ENCODE results near the gene FREM1. TPM values are rescaled to one million over a fixed set of nuclear protein-coding genes. Genes with fewer than 3 reads are reported as not detected.

Gene FREM1
- total RNA-seq, 1 donor from 2014 or later = 2.2 TPM

DNA sequence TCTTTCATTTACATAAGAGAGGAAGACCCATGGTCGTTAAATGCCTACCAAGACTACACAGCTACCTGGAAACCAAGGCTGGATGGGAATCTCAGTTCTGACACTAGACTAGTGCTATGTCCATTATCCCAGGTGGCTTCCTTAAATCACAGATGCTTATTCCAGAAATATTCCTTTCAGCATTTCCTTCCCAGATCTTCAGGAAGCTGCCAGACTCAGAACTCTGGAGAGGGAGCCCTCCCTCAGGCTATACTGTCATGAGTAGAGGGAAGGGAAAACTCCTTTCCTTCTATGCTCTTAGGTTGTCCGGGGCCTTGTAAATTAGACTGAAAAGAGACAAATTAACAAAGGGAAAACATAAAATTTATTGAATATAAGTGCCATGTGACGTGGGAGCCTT is 20.8 kb downstream of the FREM1 start:
- peaks cover 7% of the 10 kb centered on the region for H3K4me1 Mint-ChIP-seq (ENCODE audit: unreplicated experiment)
- H3K9me3 Mint-ChIP-seq (ENCODE audit: unreplicated experiment) = no peaks in the 10 kb centered on the region
- DNase-seq (ENCODE audit: extremely low spot score, unreplicated experiment) = no peak
- H3K36me3 Mint-ChIP-seq (ENCODE audit: unreplicated experiment) = no peaks in the 10 kb centered on the region
- H3K27ac Mint-ChIP-seq (ENCODE audit: unreplicated experiment) = no peak overlapping the region
- TF ChIP-seq CTCF (IDR thresholded peaks at IDR 0.05) = no peak
- no peak overlapping the region for H3K4me3 Mint-ChIP-seq (ENCODE audit: unreplicated experiment)
- peaks cover 6% of the 10 kb centered on the region for H3K27me3 Mint-ChIP-seq (ENCODE audit: unreplicated experiment)

- no peaks in the 10 kb centered on the region for H3K36me3 Mint-ChIP-seq (ENCODE audit: unreplicated experiment)
- H3K27me3 Mint-ChIP-seq (ENCODE audit: unreplicated experiment) = peaks cover 6% of the 10 kb centered on the region
- no peaks in the 10 kb centered on the region for H3K9me3 Mint-ChIP-seq (ENCODE audit: unreplicated experiment)
- TF ChIP-seq CTCF (IDR thresholded peaks at IDR 0.05) = peak; percentile 31
- no peak overlapping the region for H3K27ac Mint-ChIP-seq (ENCODE audit: unreplicated experiment)
- no peak overlapping the region for H3K4me3 Mint-ChIP-seq (ENCODE audit: unreplicated experiment)
- no peak for DNase-seq (ENCODE audit: extremely low spot score, unreplicated experiment)
- peaks cover 7% of the 10 kb centered on the region for H3K4me1 Mint-ChIP-seq (ENCODE audit: unreplicated experiment)
These were observed 21.4 kb downstream of the FREM1 start for GRCh38 chr9:14888875-14889274.

GRCh38 chr9:14888272-14888671 is 22.0 kb downstream of the FREM1 start:
- DNase-seq (ENCODE audit: extremely low spot score, unreplicated experiment) = no peak
- no peaks in the 10 kb centered on the region for H3K9me3 Mint-ChIP-seq (ENCODE audit: unreplicated experiment)
- no peak overlapping the region for H3K27ac Mint-ChIP-seq (ENCODE audit: unreplicated experiment)
- H3K4me3 Mint-ChIP-seq (ENCODE audit: unreplicated experiment) = no peak overlapping the region
- peaks cover 6% of the 10 kb centered on the region for H3K27me3 Mint-ChIP-seq (ENCODE audit: unreplicated experiment)
- peaks cover 7% of the 10 kb centered on the region for H3K4me1 Mint-ChIP-seq (ENCODE audit: unreplicated experiment)
- no peaks in the 10 kb centered on the region for H3K36me3 Mint-ChIP-seq (ENCODE audit: unreplicated experiment)
- no peak for TF ChIP-seq CTCF (IDR thresholded peaks at IDR 0.05)

DNA sequence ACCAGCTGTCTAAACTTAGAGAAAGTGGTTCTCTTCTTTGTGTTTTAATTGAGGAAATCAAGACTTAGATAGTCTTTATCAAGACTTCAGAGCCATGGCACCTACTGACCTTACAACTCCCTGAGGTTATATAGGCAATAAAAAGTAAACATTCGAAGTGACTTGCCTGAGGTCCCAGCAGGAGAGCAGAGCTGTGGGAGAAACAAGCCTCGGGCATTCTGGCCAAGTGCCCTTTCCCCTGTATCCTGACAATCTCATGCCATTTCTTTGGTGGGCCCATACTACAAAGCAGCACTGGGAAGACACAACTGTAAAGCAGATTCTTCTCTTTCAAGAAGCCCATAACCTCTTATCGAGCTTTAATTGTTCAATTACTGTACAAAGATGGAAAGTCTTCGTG is 23.1 kb downstream of the FREM1 start:
- no peak for TF ChIP-seq CTCF (IDR thresholded peaks at IDR 0.05)
- DNase-seq (ENCODE audit: extremely low spot score, unreplicated experiment) = no peak
- H3K4me3 Mint-ChIP-seq (ENCODE audit: unreplicated experiment) = no peak overlapping the region
- H3K27me3 Mint-ChIP-seq (ENCODE audit: unreplicated experiment) = peaks cover 4% of the 10 kb centered on the region
- peaks cover 7% of the 10 kb centered on the region for H3K4me1 Mint-ChIP-seq (ENCODE audit: unreplicated experiment)
- peak overlapping the region; percentile 46 for H3K27ac Mint-ChIP-seq (ENCODE audit: unreplicated experiment)
- H3K9me3 Mint-ChIP-seq (ENCODE audit: unreplicated experiment) = no peaks in the 10 kb centered on the region
- H3K36me3 Mint-ChIP-seq (ENCODE audit: unreplicated experiment) = no peaks in the 10 kb centered on the region

DNA sequence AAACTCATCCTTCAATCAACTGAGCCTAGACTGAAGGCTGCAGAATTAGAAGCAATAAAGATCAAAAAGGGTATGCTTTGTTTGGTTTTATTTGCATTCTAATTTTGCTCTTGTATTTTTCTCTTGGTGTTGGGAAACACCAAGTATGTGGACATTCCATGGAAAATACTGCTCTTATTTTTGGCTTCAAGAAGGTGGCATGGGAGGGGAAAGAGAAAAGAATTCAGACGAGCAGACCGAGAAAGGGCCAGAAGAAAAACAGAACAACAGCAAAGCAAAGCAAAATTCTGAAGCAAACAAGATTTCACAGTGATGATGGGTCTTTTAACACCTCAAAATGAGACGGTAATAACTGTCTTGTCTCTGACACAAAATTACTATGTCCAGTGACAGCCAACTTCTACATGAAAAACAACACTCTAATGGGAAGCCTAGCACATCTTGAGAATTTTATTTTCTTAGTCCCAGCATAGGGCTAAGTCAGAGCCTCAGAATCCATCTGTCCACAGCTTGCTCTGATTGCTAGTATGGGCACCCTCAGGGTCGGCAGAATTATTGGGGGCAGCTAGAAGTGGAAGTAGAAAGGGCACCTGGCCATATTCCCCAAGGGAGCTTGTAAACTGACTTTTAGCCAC is 26.8 kb downstream of the FREM1 start:
- peaks cover 8% of the 10 kb centered on the region for H3K27me3 Mint-ChIP-seq (ENCODE audit: unreplicated experiment)
- peaks cover 7% of the 10 kb centered on the region for H3K4me1 Mint-ChIP-seq (ENCODE audit: unreplicated experiment)
- TF ChIP-seq CTCF (IDR thresholded peaks at IDR 0.05) = no peak
- DNase-seq (ENCODE audit: extremely low spot score, unreplicated experiment) = no peak
- no peaks in the 10 kb centered on the region for H3K36me3 Mint-ChIP-seq (ENCODE audit: unreplicated experiment)
- no peaks in the 10 kb centered on the region for H3K9me3 Mint-ChIP-seq (ENCODE audit: unreplicated experiment)
- H3K27ac Mint-ChIP-seq (ENCODE audit: unreplicated experiment) = no peak overlapping the region
- H3K4me3 Mint-ChIP-seq (ENCODE audit: unreplicated experiment) = no peak overlapping the region
